NCI-H446 treated with DMSO at 0.1 percent for 48 hours (cell line): Measurements from ENCODE around the gene RCSD1.
"Not testable (repeated sequence)": the region's sequence is repeated elsewhere in the genome, so short reads cannot be mapped to it uniquely, and the experiment has no call there.

Experiments
- DNase-seq: peaks from one replicate; lab custom pipeline; 2025; lab: John Stamatoyannopoulos, UW

RCSD1 gene

DNA sequence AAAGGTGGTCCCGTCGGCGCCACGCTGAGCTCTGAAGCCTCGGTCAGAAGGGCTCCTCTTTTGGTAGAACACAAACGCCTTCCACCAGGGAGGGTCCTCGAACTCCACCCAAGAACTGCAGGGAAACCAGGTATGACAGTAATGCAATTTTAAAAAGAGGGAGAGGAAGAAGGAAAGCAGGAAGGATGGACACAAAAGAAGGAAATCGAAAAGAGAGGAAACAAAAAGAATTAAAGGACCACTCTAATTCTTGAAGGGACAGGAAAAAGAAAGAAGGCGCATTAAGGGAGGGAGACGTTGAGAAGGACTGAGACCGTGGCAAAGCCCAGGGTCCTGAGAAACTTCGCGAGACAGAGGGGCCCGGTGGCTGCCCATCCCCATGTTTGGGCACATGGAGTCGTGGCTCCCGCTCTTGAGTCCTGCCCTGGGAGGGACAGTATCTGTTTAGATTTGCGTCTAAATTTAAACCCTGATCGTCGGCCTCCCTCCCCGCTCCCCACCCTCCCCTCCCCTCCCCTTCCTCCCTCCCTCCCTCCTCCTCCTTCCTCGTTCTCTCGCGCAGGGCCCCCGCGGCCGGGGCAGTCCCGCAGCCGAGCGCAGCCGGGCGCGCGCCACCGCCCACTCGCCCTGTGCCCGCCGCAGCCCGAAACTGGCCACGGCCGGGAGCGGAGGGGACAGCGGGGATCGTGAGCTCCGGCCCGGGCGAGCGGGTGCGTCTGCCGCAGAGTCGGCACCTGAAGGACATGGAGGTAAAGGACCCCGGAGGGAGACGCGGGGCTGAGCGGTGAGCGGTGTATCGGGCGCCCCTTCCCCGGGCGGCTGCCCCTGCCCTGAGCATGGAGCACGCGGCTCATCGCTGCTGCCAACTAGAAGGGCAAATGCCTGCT lies at the start of gene RCSD1:
Gene RCSD1, plus strand, starts transcription at position 552 of the 887 bp plus-strand sequence. Its CDS starts 192 bp downstream, at position 744.
- no peak for DNase-seq

DNA sequence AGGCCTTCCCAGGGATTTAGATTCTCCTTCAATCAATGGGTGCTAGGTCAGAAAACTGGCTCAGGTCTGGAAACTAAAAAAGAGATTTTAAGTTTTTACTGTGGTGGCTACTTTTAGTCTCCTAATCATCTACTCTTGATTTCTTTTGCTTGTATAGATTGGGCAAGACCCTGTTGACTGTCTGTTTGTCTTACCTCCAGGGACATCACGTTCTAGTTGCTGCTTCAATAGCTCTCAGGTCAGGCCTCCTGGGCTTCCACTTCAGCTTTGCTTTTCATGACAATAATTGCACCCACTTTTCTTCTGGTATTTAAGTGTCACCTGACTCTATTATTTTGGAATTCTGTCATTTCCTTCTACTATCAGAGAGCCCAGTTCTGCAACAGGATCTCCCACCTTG lies 48.0 kb upstream of the RCSD1 start:
- no peak for DNase-seq

DNA sequence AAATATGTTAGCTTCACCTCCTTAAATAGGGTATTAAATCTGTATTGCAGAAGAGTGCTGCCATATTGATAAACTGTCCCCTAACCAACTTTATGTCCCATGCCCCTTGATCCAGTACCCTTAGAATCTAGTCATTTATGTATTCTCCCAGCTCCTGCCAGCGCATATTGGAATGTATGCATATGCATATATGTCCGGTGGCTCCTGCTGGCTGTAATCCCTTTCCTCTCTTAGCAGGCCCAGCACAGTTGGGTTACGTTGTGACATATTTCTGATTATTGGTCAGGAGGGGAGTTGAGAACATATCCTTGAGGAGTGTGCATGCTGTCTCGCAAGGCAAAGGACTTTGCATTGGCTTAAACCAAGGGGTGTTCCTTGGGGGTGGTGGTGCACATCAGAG lies 47.3 kb upstream of the RCSD1 start:
- no peak for DNase-seq

DNA sequence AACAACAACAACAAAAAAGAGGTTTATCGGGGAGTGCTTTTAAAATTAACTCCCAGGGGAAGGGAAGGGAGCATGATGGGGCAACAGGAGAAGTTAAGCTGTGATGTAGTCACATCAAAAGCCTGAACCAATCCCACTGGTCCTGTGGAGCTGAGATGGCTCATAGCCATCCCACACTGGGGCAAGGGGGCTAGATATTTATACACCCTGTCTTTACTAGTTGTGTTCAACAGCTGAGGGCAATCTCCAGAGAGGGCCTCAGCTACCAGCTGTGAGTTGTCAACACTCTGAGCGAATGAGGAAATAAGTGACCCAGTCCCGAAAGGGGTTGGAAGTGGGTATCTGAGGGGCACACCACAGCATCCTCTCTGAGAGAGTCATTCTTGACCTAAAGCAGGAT lies 45.5 kb upstream of the RCSD1 start:
- DNase-seq, result no peak

GRCh38 chr1:167587342-167587741 lies 42.7 kb upstream of the RCSD1 start:
- no peak for DNase-seq

- no peak for DNase-seq
These were observed 42.2 kb upstream of the RCSD1 start for GRCh38 chr1:167587872-167588271.

- no peak for DNase-seq
These were observed 41.7 kb upstream of the RCSD1 start for GRCh38 chr1:167588361-167588760.

DNA sequence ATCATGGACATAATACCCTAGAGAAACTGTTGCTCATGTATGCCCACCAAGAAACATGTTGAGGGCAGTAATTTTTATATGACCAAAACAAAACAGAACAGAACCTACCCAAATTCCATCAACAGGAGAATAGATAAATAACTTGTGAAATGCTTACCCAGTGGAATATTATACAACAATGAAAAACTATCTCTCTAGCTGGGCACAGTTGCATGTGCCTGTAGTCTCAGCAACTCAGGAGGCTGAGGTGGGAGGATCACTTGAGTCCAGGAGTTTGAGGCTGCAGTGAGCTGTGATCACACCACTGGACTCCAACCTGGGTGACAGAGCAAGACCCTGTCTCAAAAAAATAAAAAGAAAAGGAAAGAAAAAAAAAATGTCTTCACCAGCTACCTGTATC lies 37.6 kb upstream of the RCSD1 start:
- DNase-seq, result no peak

GRCh38 chr1:167593860-167594259 lies 36.2 kb upstream of the RCSD1 start:
- DNase-seq, result no peak

GRCh38 chr1:167594822-167595221 lies 35.2 kb upstream of the RCSD1 start:
- DNase-seq, result peak; percentile 87

- peak; percentile 38 for DNase-seq
These were observed 30.0 kb upstream of the RCSD1 start for GRCh38 chr1:167599957-167600581.

GRCh38 chr1:167601442-167602383 lies 28.3 kb upstream of the RCSD1 start:
- peak; percentile 80 for DNase-seq

- DNase-seq, result no peak
These were observed 27.2 kb upstream of the RCSD1 start for GRCh38 chr1:167602840-167603239.

DNA sequence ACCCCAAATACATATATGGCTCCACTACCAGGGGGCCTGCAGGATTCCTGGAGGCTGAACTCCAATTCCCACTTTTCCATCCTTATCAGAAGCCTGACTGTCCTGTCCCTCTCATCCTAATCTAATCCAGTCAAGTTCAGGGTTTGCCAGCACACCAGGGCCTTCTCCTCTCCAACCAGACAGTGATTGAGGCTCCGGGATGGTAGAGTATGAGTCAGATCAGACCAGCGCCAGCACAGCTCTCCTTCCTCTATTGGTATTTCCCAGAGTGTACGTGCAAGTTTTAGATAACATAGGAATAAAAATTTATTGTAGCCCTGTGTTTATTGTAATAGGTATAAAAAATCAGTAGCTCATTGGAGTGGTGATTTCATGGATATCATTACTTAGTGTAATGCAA lies 24.5 kb upstream of the RCSD1 start:
- no peak for DNase-seq

DNA sequence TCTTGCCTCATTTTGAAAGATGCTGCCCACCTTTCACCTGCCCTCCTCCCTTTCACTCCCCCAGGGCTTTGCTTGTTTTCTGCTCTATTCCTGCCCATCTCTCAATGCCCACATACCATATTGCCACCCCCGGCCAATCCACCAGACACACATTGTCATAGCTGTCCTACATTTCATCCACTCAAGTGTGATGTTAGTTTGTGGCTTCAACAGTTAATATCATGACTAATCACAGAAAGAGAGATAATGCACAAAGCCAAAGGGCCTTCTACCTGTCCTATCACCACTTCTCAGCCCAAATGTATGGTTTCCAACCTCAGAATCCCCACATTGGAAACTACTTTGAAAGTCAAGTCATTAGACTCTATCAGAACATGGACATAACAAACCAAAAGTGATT lies 18.0 kb upstream of the RCSD1 start:
- DNase-seq, result no peak

DNA sequence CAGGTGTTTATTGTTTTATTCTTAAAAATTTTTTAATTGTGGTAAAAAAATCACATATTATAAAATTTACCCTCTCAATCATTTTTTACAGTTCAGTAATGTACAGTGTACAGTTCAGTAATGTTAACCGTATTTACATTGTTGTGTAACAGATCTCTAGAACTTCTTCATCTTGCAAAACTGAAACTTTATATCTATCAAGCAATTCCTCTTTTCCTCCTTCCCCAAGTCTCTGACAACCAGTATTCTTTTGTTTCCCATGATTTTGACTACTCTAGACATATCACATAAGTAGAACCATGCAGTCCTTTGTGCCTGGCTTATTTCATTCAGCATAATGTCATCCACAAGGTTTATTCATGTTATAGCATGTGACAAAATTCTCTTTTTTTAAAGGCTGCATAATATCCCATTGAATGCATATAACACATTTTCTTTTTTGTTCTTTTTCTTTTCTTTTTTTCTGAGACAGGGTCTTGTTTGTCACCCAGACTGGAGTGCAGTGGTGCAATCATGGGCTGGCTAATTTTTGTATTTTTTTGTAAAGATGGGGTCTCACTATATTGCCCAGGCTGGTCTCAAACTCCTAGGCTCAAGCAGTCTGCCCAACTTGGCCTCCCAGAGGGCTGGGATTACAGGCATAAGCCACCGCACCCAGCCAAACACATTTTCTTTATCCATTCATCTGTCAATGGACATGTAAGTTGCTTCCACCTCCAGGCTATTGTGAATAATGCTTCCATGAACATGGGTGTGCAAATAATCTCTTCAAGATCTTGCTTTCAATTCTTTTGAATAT lies 17.2 kb upstream of the RCSD1 start:
- DNase-seq, result no peak

- not testable (repeated sequence) for DNase-seq
These were observed 16.0 kb upstream of the RCSD1 start for GRCh38 chr1:167613984-167614383.

DNA sequence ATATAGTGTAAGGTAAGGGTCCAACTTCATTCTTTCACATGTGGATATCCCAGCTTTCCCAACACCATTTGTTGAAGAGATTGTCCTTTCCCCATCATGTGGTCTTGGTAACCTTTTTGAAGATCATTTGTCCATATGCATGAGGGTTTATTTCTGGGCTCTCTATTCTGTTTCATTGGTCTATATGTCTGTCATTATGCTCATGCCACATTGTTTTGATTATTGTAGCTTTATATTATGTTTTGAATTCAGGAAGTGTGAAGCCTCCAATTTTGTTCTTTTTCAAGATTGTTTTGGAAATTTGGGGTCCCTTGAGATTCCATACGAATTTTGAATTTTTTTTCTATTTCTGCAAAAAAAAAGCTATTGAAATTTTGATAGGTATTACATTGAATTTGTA lies 15.2 kb upstream of the RCSD1 start:
- DNase-seq, result no peak

GRCh38 chr1:167616521-167616920 lies 13.5 kb upstream of the RCSD1 start:
- DNase-seq, result no peak

GRCh38 chr1:167617153-167618147 lies 12.6 kb upstream of the RCSD1 start:
- no peak for DNase-seq
